SU-DHL-6 (cell line): ENCODE results near the gene ANTXR1.

Source experiments
- H2AFZ ChIP-seq: fragments of 200-600 bp; sonication (generic); 2 replicates; pipeline ENCODE4 v1.6.1; 2014; ENCODE audit warnings: low read depth, mild to moderate bottlenecking, moderate library complexity, mixed read lengths, antibody characterized with exemption, low read length; ENCODE audit not compliant: severe bottlenecking
- H3F3A ChIP-seq: fragments of 200-600 bp; shearing (Covaris generic); 2 replicates; pipeline ENCODE4 v1.6.0; 2016; ENCODE audit warnings: antibody characterized with exemption, mild to moderate bottlenecking; ENCODE audit not compliant: insufficient read depth
- H3K27ac ChIP-seq: fragments of 200-600 bp; sonication (generic); 2 replicates; pipeline ENCODE4 v1.5.1; 2016; ENCODE audit warnings: low read depth, mild to moderate bottlenecking, low read length, moderate library complexity, mixed read lengths
- H3K27me3 ChIP-seq: fragments of 200-600 bp; sonication (generic), shearing (Covaris generic); 2 replicates; pipeline ENCODE4 v1.6.0; 2014; ENCODE audit warnings: mild to moderate bottlenecking, low read length
- H3K36me3 ChIP-seq: fragments of 200-600 bp; sonication (generic); 2 replicates; pipeline ENCODE4 v1.6.1; 2014; ENCODE audit warnings: mild to moderate bottlenecking, low read length, mixed read lengths
- H3K4me2 ChIP-seq: fragments of 300-600, 200-600 bp; shearing (Covaris generic), sonication (generic); 2 replicates; pipeline ENCODE4 v1.6.0; 2014; ENCODE audit warnings: low read length, low read depth, mild to moderate bottlenecking; ENCODE audit not compliant: poor library complexity, severe bottlenecking
- H3K4me3 ChIP-seq: fragments of 200-600 bp; sonication (generic); 2 replicates; pipeline ENCODE4 v1.5.1; 2014; ENCODE audit warnings: antibody characterized with exemption, low read length, mild to moderate bottlenecking, mixed read lengths; ENCODE audit not compliant: insufficient read depth, poor library complexity, severe bottlenecking
- H3K79me2 ChIP-seq: fragments of 200-600 bp; sonication (generic); 2 replicates; pipeline ENCODE4 v1.6.1; 2014; ENCODE audit warnings: mild to moderate bottlenecking, low read length, moderate library complexity; ENCODE audit not compliant: insufficient read depth
- H3K9ac ChIP-seq: fragments of 200-600 bp; sonication (generic); 2 replicates; pipeline ENCODE4 v1.7.0; 2014; ENCODE audit warnings: mild to moderate bottlenecking, low read length
- H3K9me2 ChIP-seq: fragments of 200-600 bp; sonication (generic); replicated peaks from 2 replicates; pipeline ENCODE4 v1.6.1; 2014; ENCODE audit warnings: low read length; ENCODE audit not compliant: insufficient read depth
- H3K9me3 ChIP-seq: fragments of 200-600 bp; sonication (generic); 2 replicates; pipeline ENCODE4 v1.6.1; 2014; ENCODE audit warnings: low read length, mixed read lengths; ENCODE audit not compliant: insufficient read depth
- H4K20me1 ChIP-seq: fragments of 200-600 bp; sonication (generic); 2 replicates; pipeline ENCODE4 v1.6.1; 2014; ENCODE audit warnings: low read depth, mild to moderate bottlenecking, antibody characterized with exemption, low read length, moderate library complexity, mixed read lengths
- CTCF ChIP-seq: fragments of 200-600 bp; sonication (generic); IDR thresholded peaks from one replicate; pipeline ENCODE4 v1.5.1; 2017; ENCODE audit warnings: antibody characterized with exemption, mild to moderate bottlenecking, low read length, moderate library complexity; ENCODE audit not compliant: insufficient read depth, poor library complexity, severe bottlenecking
- EZH2phosphoT487 ChIP-seq: fragments of 200-600 bp; sonication (generic), shearing (Covaris generic); conservative IDR thresholded peaks from 2 replicates; pipeline ENCODE4 v1.6.1; 2018; ENCODE audit warnings: mild to moderate bottlenecking, antibody characterized with exemption, low read length, moderate library complexity, mixed read lengths

ANTXR1 gene

GRCh38 chr2:69287544-69287943, 274.6 kb downstream of the ANTXR1 start:
- H3K27me3 ChIP-seq, result no peaks in the 10 kb centered on the region
- H3K9me2 ChIP-seq, result no peaks in the 10 kb centered on the region
- no peaks in the 10 kb centered on the region for H3K9me3 ChIP-seq
- H3K36me3 ChIP-seq, result no peaks in the 10 kb centered on the region
- no peaks in the 10 kb centered on the region for H3F3A ChIP-seq
- H3K27ac ChIP-seq, result no peak overlapping the region
- no peak overlapping the region for H3K4me3 ChIP-seq
- H3K79me2 ChIP-seq, result no peaks in the 10 kb centered on the region
- H4K20me1 ChIP-seq, result no peaks in the 10 kb centered on the region
- TF ChIP-seq CTCF (no peak), EZH2phosphoT487 (no peak)
- no peak overlapping the region for H3K4me2 ChIP-seq
- H3K9ac ChIP-seq, result no peak overlapping the region
- H2AFZ ChIP-seq, result no peak overlapping the region

GRCh38 chr2:69288429-69288828, 275.4 kb downstream of the ANTXR1 start:
- Histone ChIP-seq H3K4me3 (no peak overlapping the region), H3K9me2 (no peaks in the 10 kb centered on the region), H3K9me3 (no peaks in the 10 kb centered on the region), H3K36me3 (no peaks in the 10 kb centered on the region), H3K79me2 (no peaks in the 10 kb centered on the region), H4K20me1 (no peaks in the 10 kb centered on the region), H3K27me3 (no peaks in the 10 kb centered on the region), H3K4me2 (no peak overlapping the region), H3K27ac (no peak overlapping the region), H2AFZ (no peak overlapping the region), H3K9ac (no peak overlapping the region), H3F3A (no peaks in the 10 kb centered on the region)
- TF ChIP-seq EZH2phosphoT487 (no peak), CTCF (no peak)

- H3K4me2 ChIP-seq, result no peak overlapping the region
- no peaks in the 10 kb centered on the region for H3K9me3 ChIP-seq
- H4K20me1 ChIP-seq, result no peaks in the 10 kb centered on the region
- no peak overlapping the region for H3K27ac ChIP-seq
- H3F3A ChIP-seq, result no peaks in the 10 kb centered on the region
- no peaks in the 10 kb centered on the region for H3K27me3 ChIP-seq
- TF ChIP-seq CTCF (no peak), EZH2phosphoT487 (no peak)
- H3K36me3 ChIP-seq, result no peaks in the 10 kb centered on the region
- H3K9ac ChIP-seq, result no peak overlapping the region
- no peaks in the 10 kb centered on the region for H3K79me2 ChIP-seq
- no peak overlapping the region for H3K4me3 ChIP-seq
- H3K9me2 ChIP-seq, result no peaks in the 10 kb centered on the region
- no peak overlapping the region for H2AFZ ChIP-seq
These were observed 278.1 kb downstream of the ANTXR1 start for GRCh38 chr2:69291004-69291650.
